HFFc6 (cell line): ENCODE data around the gene CFAP90. TPM values are rescaled to one million over a fixed set of nuclear protein-coding genes. Genes with fewer than 3 reads are reported as not detected.

Source experiments
- DNase-seq: peaks from one replicate; pipeline ENCODE4 v3.0.0-alpha.2; 2018
- H3K27ac Mint-ChIP-seq: 2 replicates; pipeline ENCODE4 v1.8.0; 2020; ENCODE audit warnings: mild to moderate bottlenecking, mixed read lengths
- H3K27me3 Mint-ChIP-seq: 2 replicates; pipeline ENCODE4 v1.8.0; 2021; ENCODE audit warnings: mild to moderate bottlenecking, moderate library complexity, mixed read lengths; ENCODE audit not compliant: insufficient read depth
- H3K36me3 Mint-ChIP-seq: 2 replicates; pipeline ENCODE4 v1.8.0; 2021; ENCODE audit warnings: low read depth, mixed read lengths
- H3K4me1 Mint-ChIP-seq: 2 replicates; pipeline ENCODE4 v1.8.0; 2020; ENCODE audit warnings: low read depth, mixed read lengths
- H3K4me3 Mint-ChIP-seq: 2 replicates; pipeline ENCODE4 v1.8.0; 2020; ENCODE audit warnings: mild to moderate bottlenecking, moderate library complexity, mixed read lengths
- H3K9me3 Mint-ChIP-seq: 2 replicates; pipeline ENCODE4 v1.8.0; 2020; ENCODE audit warnings: mild to moderate bottlenecking, mixed read lengths
- total RNA-seq, 6 experiments: library from RNA; stranded (reverse); fragmentation: NEBNext Ultra II Directional; extraction: Animal tissue kit (Norgen Biotek cat#: 25700); gene quantifications; 2 replicates in 1 of 6; 3 replicates in 5 of 6; pipeline ENCODE4 v1.2.3, GENCODE V29; 2021
- TF ChIP-seq, protein P1 (sequence below): fragments of 200-600 bp; sonication (generic); IDR thresholded peaks from 2 replicates; pipeline ENCODE4 v1.5.0; 2021; ENCODE audit warnings: antibody characterized with exemption, mild to moderate bottlenecking

CFAP90 gene
- total RNA-seq, 6 experiments from 2014 or later, result not detected

DNA sequence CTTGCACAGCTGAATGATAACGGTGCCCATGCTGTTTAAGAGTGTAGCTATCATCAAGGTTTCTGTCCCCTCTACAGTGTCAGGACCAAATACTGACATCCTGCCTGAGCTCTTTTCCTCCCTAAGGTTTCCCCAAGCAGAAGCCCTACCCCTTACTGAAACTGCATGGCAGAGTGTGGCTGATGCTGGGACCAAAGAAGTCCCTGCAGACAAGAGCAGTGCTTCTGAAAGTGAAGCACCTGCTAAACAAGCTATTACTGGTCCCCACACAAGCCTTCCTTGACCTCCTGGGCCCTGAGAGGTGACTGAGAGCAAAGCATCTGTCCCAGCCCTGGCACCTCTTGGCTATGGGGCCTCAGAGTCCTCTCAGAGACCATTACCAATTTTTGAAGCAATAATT lies 56.1 kb downstream of the CFAP90 start:
- no peak for DNase-seq
- Mint-ChIP-seq H3K9me3 (peaks cover 11% of the 10 kb centered on the region; the same call in 1 of the 2 replicates), H3K27ac (no peak overlapping the region), H3K4me1 (no peaks in the 10 kb centered on the region), H3K4me3 (no peak overlapping the region), H3K27me3 (peaks cover 4% of the 10 kb centered on the region; the same call in 1 of the 2 replicates), H3K36me3 (no peaks in the 10 kb centered on the region)
- TF ChIP-seq, protein P1, sequence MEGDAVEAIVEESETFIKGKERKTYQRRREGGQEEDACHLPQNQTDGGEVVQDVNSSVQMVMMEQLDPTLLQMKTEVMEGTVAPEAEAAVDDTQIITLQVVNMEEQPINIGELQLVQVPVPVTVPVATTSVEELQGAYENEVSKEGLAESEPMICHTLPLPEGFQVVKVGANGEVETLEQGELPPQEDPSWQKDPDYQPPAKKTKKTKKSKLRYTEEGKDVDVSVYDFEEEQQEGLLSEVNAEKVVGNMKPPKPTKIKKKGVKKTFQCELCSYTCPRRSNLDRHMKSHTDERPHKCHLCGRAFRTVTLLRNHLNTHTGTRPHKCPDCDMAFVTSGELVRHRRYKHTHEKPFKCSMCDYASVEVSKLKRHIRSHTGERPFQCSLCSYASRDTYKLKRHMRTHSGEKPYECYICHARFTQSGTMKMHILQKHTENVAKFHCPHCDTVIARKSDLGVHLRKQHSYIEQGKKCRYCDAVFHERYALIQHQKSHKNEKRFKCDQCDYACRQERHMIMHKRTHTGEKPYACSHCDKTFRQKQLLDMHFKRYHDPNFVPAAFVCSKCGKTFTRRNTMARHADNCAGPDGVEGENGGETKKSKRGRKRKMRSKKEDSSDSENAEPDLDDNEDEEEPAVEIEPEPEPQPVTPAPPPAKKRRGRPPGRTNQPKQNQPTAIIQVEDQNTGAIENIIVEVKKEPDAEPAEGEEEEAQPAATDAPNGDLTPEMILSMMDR, result no peak

- Mint-ChIP-seq H3K9me3 (peaks cover 11% of the 10 kb centered on the region; the same call in 1 of the 2 replicates), H3K4me3 (no peak overlapping the region), H3K36me3 (no peaks in the 10 kb centered on the region), H3K4me1 (no peaks in the 10 kb centered on the region), H3K27ac (no peak overlapping the region), H3K27me3 (peaks cover 4% of the 10 kb centered on the region; the same call in 1 of the 2 replicates)
- DNase-seq, result no peak
- TF ChIP-seq, protein P1, result no peak
Observed at GRCh38 chr5:7794311-7794710, 56.6 kb downstream of the CFAP90 start.

- H3K4me3 Mint-ChIP-seq, result no peak overlapping the region
- TF ChIP-seq, protein P1, result no peak
- peaks cover 11% of the 10 kb centered on the region; the same call in 1 of the 2 replicates for H3K9me3 Mint-ChIP-seq
- H3K36me3 Mint-ChIP-seq, result no peaks in the 10 kb centered on the region
- DNase-seq, result no peak
- no peaks in the 10 kb centered on the region for H3K4me1 Mint-ChIP-seq
- no peak overlapping the region for H3K27ac Mint-ChIP-seq
- peaks cover 4% of the 10 kb centered on the region; the same call in 1 of the 2 replicates for H3K27me3 Mint-ChIP-seq
Observed at GRCh38 chr5:7793895-7794294, 57.0 kb downstream of the CFAP90 start.

DNA sequence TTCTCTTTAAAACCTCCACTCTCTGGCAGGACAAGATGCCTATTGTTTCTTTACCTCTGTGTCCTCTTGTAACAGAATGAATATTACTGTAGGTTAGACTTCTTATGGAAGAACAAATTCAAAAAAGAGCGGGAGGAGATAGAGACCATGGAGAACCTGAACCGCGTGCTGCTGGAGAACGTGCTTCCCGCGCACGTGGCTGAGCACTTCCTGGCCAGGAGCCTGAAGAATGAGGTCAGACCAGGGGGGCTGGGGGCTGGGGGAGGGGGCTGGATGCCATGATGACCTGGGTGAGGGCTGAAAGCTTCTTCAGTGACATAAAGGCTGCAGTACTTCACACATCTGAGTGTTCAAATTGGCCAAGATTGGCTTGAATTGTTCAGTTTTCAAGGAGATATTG lies 61.4 kb downstream of the CFAP90 start:
- Mint-ChIP-seq H3K27ac (no peak overlapping the region), H3K27me3 (peaks cover 1% of the 10 kb centered on the region; the same call in 1 of the 2 replicates), H3K4me3 (no peak overlapping the region), H3K9me3 (peaks cover 15% of the 10 kb centered on the region; the same call in 1 of the 2 replicates), H3K36me3 (no peaks in the 10 kb centered on the region), H3K4me1 (no peaks in the 10 kb centered on the region)
- DNase-seq, result no peak
- TF ChIP-seq, protein P1, result no peak

DNA sequence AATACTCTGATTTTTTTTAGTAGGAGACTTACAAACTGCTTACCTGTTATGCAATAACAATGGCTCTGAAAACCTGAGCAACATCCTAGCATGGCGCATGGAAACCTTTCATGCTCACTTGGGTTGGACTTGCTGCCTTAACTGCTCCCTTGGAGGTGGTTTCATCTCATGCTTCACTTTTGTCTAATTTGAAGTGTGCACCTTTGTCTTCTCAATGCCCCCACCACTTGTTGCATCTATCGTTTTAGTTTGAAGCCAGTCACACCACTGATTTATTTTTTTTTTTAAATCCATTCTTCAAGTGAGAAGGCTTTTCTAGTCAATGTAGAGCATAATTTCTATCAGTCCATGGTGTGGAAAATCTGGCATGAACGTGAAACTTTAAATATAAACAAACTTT lies 63.2 kb downstream of the CFAP90 start:
- H3K4me1 Mint-ChIP-seq, result no peaks in the 10 kb centered on the region
- TF ChIP-seq, protein P1, result no peak
- H3K9me3 Mint-ChIP-seq, result peaks cover 15% of the 10 kb centered on the region; the same call in 1 of the 2 replicates
- no peak overlapping the region for H3K4me3 Mint-ChIP-seq
- no peaks in the 10 kb centered on the region for H3K36me3 Mint-ChIP-seq
- no peak for DNase-seq
- H3K27me3 Mint-ChIP-seq, result peaks cover 1% of the 10 kb centered on the region; the same call in 1 of the 2 replicates
- no peak overlapping the region for H3K27ac Mint-ChIP-seq
